ENCODE measurements around the gene PHLPP2.

GRCh38 chr16:71626858-71627213, 97.7 kb downstream of the PHLPP2 start:
- TF ChIP-seq CTCF (IDR thresholded peaks at IDR 0.05) (no peak), POLR2AphosphoS5 (IDR thresholded peaks at IDR 0.05) (no peak), POLR2A (IDR thresholded peaks at IDR 0.05) (no peak)

All from gastroesophageal sphincter (tissue), 3 donors.